Esophagus squamous epithelium (tissue), 5 donors: ENCODE measurements around the gene LRRC32. TPM values are rescaled to one million over a fixed set of nuclear protein-coding genes. Genes with fewer than 3 reads are reported as not detected.

Experiments
- DNase-seq: peaks from one replicate; lab custom pipeline; 2025; lab: John Stamatoyannopoulos, UW
- H3K27ac ChIP-seq, 4 donors: fragments of 200-600 bp; sonication (generic); one replicate each; pipeline ENCODE4 v1.5.1; 2016 to 2019; ENCODE audit warnings: mild to moderate bottlenecking in 1 of 4
- H3K27me3 ChIP-seq, 4 donors: fragments of 200-600 bp; sonication (generic); 1 replicate in 3 of 4; 2 replicates in 1 of 4; pipeline versions ENCODE4 v1.5.1 to v1.6.0; 2017 to 2021; ENCODE audit warnings: antibody characterized with exemption in 1 of 4
- H3K36me3 ChIP-seq, 3 donors: fragments of 200-600 bp; sonication (generic); one replicate each; pipeline ENCODE4 v1.5.1; 2016 to 2019
- H3K4me1 ChIP-seq, 3 donors: fragments of 200-600 bp; sonication (generic); one replicate each; pipeline ENCODE4 v1.5.1; 2017 to 2019
- H3K4me3 ChIP-seq, 4 donors: fragments of 200-600 bp; sonication (generic); 1 replicate in 3 of 4; 2 replicates in 1 of 4; pipeline ENCODE4 v1.5.1; 2016 to 2019; ENCODE audit warnings: mild to moderate bottlenecking in 2 of 4, moderate library complexity in 1 of 4
- H3K9me3 ChIP-seq, 3 donors: fragments of 200-600 bp; sonication (generic); one replicate each; pipeline ENCODE4 v1.5.1; 2016 to 2019
- POLR2A ChIP-seq, 4 donors: fragments of 450-650 bp; IDR thresholded peaks; one replicate each; pipeline ENCODE4 v1.6.1; 2017; ENCODE audit warnings: antibody characterized with exemption in 4 of 4, mild to moderate bottlenecking in 4 of 4, moderate library complexity in 3 of 4
- WGBS, 2 donors: methylation state at CpG; one replicate each; pipeline ENCODE4 v1.1.5; 2018; 5-methylcytosine and 5-hydroxymethylcytosine counted together
- intact Hi-C: fragments of 100-400 bp; cut with DNase I; formaldehyde crosslinking; loops from one replicate; pipeline ENCODE4 v1.15.0; 2022
- total RNA-seq, 4 donors: library from RNA; depleted of rRNA; stranded (reverse); fragments of >200 nt; gene quantifications; one replicate each; pipeline ENCODE4 v1.1.0, GENCODE V29; 2016
- TF ChIP-seq, protein P1 (sequence below), 6 experiments: fragments of 450-650 bp in 4 of 6; fragments of 200-600 bp in 2 of 6; sonication (generic) in 2 of 6; IDR thresholded peaks; one replicate each; pipeline ENCODE4 v1.5.1; 2016 to 2019; ENCODE audit warnings: antibody characterized with exemption in 6 of 6, mild to moderate bottlenecking in 4 of 6, moderate library complexity in 4 of 6
- donor health status: DM: yes; HTN: yes; CAD: no.

LRRC32 gene
- total RNA-seq, 4 donors from 2014 or later, result 3.0 to 23.4 (median 8.5) TPM

DNA sequence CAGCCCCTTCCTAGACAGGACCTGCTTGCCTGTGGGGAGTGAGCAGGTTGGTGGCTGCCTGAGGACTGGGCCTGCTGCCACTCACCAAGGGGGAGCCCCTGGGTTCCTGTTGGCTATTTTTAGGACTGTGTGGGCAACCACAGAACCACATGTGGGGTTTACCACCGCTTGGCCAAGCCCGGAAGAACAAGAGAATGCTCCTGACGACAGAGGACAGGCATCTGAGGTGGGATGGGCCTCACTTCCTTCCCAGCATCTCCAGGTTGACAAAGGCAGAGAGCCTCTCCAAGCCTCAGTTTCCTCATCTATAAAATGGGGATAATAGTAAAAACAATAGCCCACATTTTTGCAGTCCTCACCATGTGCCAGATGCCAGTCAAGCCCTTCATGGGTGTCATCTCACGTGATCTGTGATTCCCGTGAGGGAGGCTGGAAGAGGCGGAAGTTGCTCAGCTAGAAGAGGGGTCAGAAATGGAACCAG lies 43.6 kb downstream of the LRRC32 start:
- no peaks in the 10 kb centered on the region for H3K27me3 ChIP-seq
- no peak overlapping the region for H3K4me3 ChIP-seq
- peaks cover 0 to 7% (median 0%) of the 10 kb centered on the region in 3 donors for H3K9me3 ChIP-seq
- intact Hi-C loops, result no loop called here
- no peak overlapping the region for H3K27ac ChIP-seq
- 56 to 84% methylated on average over 3 of the region's 6 CpGs for WGBS, 2 donors
- TF ChIP-seq, protein P1, sequence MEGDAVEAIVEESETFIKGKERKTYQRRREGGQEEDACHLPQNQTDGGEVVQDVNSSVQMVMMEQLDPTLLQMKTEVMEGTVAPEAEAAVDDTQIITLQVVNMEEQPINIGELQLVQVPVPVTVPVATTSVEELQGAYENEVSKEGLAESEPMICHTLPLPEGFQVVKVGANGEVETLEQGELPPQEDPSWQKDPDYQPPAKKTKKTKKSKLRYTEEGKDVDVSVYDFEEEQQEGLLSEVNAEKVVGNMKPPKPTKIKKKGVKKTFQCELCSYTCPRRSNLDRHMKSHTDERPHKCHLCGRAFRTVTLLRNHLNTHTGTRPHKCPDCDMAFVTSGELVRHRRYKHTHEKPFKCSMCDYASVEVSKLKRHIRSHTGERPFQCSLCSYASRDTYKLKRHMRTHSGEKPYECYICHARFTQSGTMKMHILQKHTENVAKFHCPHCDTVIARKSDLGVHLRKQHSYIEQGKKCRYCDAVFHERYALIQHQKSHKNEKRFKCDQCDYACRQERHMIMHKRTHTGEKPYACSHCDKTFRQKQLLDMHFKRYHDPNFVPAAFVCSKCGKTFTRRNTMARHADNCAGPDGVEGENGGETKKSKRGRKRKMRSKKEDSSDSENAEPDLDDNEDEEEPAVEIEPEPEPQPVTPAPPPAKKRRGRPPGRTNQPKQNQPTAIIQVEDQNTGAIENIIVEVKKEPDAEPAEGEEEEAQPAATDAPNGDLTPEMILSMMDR (IDR thresholded peaks at IDR 0.05), result no peak
- TF ChIP-seq POLR2A (IDR thresholded peaks at IDR 0.05), result no peak
- no peaks in the 10 kb centered on the region for H3K36me3 ChIP-seq
- no peak for DNase-seq
- peaks cover 5 to 44% (median 17%) of the 10 kb centered on the region in 3 donors for H3K4me1 ChIP-seq

DNA sequence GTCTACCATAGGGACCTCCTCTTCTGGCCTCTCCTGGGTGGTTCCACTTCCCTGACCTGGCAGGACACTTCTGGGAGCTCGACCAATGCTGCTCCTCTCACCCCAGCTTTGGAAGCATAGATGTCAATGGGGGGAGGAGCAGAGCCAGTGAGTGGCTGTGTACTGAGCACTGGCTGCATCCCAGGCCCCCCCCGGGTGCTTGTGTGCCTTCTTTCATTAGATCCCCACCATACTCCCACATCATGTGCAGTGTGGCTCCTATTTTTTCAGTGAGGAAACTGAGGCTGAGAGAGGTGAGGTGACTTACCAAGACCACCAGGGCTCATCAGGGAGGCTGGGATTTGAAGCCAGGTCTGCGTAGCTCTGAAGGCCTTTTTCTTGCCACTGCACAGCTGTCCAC lies 44.3 kb downstream of the LRRC32 start:
- WGBS, 2 donors, result 93 to 95% methylated on average over 3 of the region's 3 CpGs
- Histone ChIP-seq H3K36me3 (no peaks in the 10 kb centered on the region), H3K4me1 (peaks cover 5 to 40% (median 21%) of the 10 kb centered on the region in 3 donors), H3K27me3 (no peaks in the 10 kb centered on the region), H3K4me3 (no peak overlapping the region), H3K9me3 (peaks cover 0 to 7% (median 0%) of the 10 kb centered on the region in 3 donors), H3K27ac (no peak overlapping the region)
- TF ChIP-seq, protein P1 (IDR thresholded peaks at IDR 0.05), result no peak
- no peak for TF ChIP-seq POLR2A (IDR thresholded peaks at IDR 0.05)
- no peak for DNase-seq
- intact Hi-C loops, result no loop called here

DNA sequence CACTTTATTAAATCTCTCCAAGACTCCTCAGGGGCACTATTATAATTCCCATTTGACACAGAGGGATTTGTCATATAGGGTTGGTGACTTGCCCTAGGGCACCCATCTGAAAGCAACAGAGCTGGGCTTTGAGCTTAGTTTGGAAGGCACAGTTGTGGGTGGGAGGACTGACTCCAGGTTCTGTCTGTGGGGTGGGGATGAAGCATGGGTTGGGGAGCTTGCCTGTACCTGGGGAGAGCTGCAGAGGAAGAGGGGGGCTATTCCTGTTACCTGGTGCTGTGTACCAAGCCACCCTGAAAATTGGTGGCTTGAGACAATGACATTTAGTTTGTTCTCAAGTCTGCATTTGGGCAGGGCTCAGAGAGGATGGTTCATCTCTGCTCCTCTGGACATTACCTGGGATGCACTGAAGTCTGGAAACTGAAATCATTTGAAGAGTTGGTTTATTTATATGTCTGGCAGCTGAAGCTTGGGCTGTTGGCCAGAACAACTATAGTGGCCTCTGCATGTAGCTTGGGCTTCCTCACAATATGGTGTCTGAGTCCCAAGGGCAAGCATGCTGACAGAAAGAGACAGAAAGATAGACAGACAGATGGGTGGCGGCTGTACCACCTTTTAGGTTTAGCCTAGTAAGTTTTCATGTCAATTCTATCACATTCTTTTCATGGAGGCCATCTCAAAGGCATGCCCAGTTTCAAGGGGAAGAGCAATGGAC lies 44.9 kb downstream of the LRRC32 start:
- Histone ChIP-seq H3K4me3 (no peak overlapping the region), H3K4me1 (peaks cover 5 to 36% (median 17%) of the 10 kb centered on the region in 3 donors), H3K36me3 (no peaks in the 10 kb centered on the region), H3K9me3 (peaks cover 0 to 7% (median 0%) of the 10 kb centered on the region in 3 donors), H3K27me3 (no peaks in the 10 kb centered on the region), H3K27ac (no peak overlapping the region)
- DNase-seq, result no peak
- TF ChIP-seq, protein P1 (IDR thresholded peaks at IDR 0.05), result no peak
- no peak for TF ChIP-seq POLR2A (IDR thresholded peaks at IDR 0.05)
- WGBS, 2 donors, result 89 to 100% methylated on average over 1 of the region's 1 CpG
- intact Hi-C loops, result no loop called here

DNA sequence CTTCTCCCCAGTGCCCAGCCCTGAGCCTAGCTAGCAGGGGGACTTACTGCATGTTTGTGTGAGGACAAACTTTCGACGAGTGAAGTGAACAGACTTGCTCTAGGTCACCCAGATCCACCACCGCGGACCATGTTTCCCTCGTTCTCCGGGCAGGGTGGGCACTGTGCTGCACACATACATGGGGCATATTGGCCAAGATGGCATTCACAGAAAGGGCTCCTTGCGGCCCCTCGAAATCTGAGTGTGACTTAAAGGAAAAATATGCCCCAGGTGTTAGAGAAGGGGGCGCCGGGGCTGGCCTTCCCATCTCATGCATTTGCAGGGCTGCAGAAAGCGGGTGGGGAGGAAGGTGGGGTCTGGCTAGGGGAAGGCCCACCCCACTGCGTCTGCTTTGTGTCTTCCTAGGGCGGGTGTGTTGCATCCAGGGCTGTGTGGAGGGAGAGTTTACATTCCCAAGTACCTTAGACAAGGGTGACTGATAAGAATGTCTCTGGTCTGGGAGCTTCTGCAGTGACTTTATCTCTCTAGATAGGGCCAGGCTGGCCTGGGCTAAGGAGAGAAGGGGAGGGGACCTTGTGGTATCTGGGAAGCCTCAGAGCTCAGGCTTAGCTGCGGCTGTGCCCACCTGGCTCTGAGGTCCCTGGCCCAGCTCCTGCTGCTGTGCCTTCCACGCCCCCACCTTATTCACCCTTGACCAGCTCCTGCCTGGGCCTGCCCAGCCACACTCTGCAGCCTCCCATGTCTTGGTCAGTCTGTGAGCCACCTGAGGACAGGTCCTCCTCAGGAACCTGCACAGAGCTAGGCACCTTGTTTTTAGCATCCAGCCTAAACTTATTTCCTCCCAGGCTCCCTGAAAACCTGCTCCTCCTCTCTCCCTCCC lies 45.8 kb downstream of the LRRC32 start:
- Histone ChIP-seq H3K4me1 (peaks cover 5 to 27% (median 11%) of the 10 kb centered on the region in 3 donors), H3K9me3 (peaks cover 0 to 7% (median 0%) of the 10 kb centered on the region in 3 donors), H3K27me3 (no peaks in the 10 kb centered on the region), H3K4me3 (no peak overlapping the region), H3K27ac (no peak overlapping the region), H3K36me3 (no peaks in the 10 kb centered on the region)
- TF ChIP-seq, protein P1 (IDR thresholded peaks at IDR 0.05), result no peak
- no peak for TF ChIP-seq POLR2A (IDR thresholded peaks at IDR 0.05)
- WGBS, 2 donors, result 86 to 88% methylated on average over 5 to 12 of the region's 15 CpGs
- intact Hi-C loops, result no loop called here
- DNase-seq, result no peak
